ENCODE results near the gene SLC17A7. TPM values are rescaled to one million over a fixed set of nuclear protein-coding genes. Genes with fewer than 3 reads are reported as not detected.

Gene SLC17A7
- total and polyA plus RNA-seq, 9 of the 15 experiments (the other 6 are each of a cell fraction or from before 2014, with no cell fraction given): 1.1 to 15.7 (median 2.4) TPM

GRCh38 chr19:49421039-49421877 is 20.1 kb downstream of the SLC17A7 start (continued):
- TF ChIP-seq SRF (CRISPR knock-in tag; IDR thresholded peaks at IDR 0.05): 0 out of 4 replicates have a peak, but pooled peaks of 1 of the 2 experiments have one; percentile 22
- 0 out of 2 replicates have a peak, but pooled peaks have one; percentile 17 for TF ChIP-seq BHLHE40 (IDR thresholded peaks at IDR 0.05; ENCODE audit: low read length)
- TF ChIP-seq TCFL5 (CRISPR knock-in tag; conservative IDR thresholded peaks at IDR 0.05): no peak
- TF ChIP-seq TAL1 (IDR thresholded peaks at IDR 0.05): no peak
- TF ChIP-seq ELF1 (tag; IDR thresholded peaks at IDR 0.05): no peak
- TF ChIP-seq GTF2E2 (tag; IDR thresholded peaks at IDR 0.05): 0 out of 2 replicates have a peak, but pooled peaks have one; percentile 45
- TF ChIP-seq ZNF277 (CRISPR knock-in tag; IDR thresholded peaks at IDR 0.05; ENCODE audit: borderline replicate concordance): no peak
- TF ChIP-seq EGR1 (conservative IDR thresholded peaks at IDR 0.05): peak; percentile 52
- 0 out of 4 replicates have a peak, but pooled peaks of 1 of the 2 experiments have one; percentile 8 for TF ChIP-seq KDM1A (IDR thresholded peaks at IDR 0.05)
- TF ChIP-seq HOMEZ (CRISPR knock-in tag; IDR thresholded peaks at IDR 0.05): no peak
- TF ChIP-seq ZNF644 (tag; IDR thresholded peaks at IDR 0.05; ENCODE audit: low read depth): no peak
- TF ChIP-seq FOXP1 (CRISPR knock-in tag; IDR thresholded peaks at IDR 0.05): no peak
- no peak for TF ChIP-seq CHD1 (IDR thresholded peaks at IDR 0.05; ENCODE audit: low read length)
- TF ChIP-seq JUN (IDR thresholded peaks at IDR 0.05; ENCODE audit: borderline replicate concordance, low read depth, low read length): no peak
- TF ChIP-seq JUN (CRISPR knock-in tag; IDR thresholded peaks at IDR 0.05; ENCODE audit: borderline replicate concordance): no peak
- no peak for TF ChIP-seq CAMTA2 (CRISPR knock-in tag; conservative IDR thresholded peaks at IDR 0.05)
- TF ChIP-seq CREM (IDR thresholded peaks at IDR 0.05; ENCODE audit: low read depth): 0 out of 2 replicates have a peak, but pooled peaks have one; percentile 25
- no peak for TF ChIP-seq KAT2B (IDR thresholded peaks at IDR 0.05; ENCODE audit: low read depth, low read length)
- no peak for TF ChIP-seq RBM22 (IDR thresholded peaks at IDR 0.05; ENCODE audit: low read depth, low read length, poor library complexity, severe bottlenecking)
